SKM-1 (cell line): ENCODE measurements around the gene GNL1.
"Not testable (repeated sequence)": the region's sequence is repeated elsewhere in the genome, so short reads cannot be mapped to it uniquely, and the experiment has no call there.

Experiments
- DNase-seq: peaks from one replicate; lab custom pipeline; 2025; ENCODE audit not compliant: unreplicated experiment; lab: John Stamatoyannopoulos, UW

The GNL1 gene, protein sequence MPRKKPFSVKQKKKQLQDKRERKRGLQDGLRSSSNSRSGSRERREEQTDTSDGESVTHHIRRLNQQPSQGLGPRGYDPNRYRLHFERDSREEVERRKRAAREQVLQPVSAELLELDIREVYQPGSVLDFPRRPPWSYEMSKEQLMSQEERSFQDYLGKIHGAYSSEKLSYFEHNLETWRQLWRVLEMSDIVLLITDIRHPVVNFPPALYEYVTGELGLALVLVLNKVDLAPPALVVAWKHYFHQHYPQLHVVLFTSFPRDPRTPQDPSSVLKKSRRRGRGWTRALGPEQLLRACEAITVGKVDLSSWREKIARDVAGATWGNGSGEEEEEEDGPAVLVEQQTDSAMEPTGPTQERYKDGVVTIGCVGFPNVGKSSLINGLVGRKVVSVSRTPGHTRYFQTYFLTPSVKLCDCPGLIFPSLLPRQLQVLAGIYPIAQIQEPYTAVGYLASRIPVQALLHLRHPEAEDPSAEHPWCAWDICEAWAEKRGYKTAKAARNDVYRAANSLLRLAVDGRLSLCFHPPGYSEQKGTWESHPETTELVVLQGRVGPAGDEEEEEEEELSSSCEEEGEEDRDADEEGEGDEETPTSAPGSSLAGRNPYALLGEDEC

DNA sequence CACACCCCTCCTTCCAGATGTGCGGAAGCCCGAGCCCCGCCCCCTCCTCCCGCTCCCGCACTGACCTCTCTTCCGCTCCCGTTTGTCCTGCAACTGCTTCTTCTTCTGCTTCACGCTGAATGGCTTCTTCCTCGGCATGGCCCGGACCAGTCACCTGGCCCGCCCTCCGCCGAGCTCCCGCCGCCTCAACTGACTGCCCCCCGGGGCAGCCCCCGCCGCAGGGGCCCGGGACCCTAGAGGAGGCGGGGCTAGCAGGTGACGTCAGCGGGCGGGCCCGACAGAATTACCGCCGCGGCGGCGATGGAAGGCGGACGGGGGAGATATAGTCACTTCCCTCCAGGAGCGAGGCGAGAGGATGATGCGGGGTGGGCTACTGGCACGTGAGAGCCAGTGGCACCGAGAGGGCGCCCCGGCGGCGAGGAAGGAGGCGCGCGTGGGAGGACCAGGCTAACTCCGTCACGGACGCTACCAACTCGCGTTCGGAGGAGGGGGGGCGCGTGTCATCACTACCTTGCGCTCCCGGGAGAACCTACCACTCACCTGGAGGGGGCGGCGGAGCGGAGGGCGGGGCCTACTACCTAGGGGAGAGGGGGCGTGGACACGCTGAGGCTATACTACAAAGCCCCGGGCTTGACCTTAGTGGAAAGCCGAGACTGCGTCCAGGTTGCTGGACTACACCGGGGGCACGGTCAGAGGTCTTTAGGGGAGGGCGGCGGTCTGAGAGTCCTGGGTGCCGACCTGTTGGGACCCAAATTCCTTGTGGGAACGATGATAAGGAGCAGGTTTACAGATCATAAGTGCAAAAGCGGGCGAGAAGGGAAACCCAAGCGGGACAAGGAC, at the start of gene GNL1:
Gene GNL1 (minus strand): TSS at position 424 of the 840 bp plus-strand sequence. CDS start 286 bp downstream, at position 138.
- DNase-seq, result peak; percentile 69

DNA sequence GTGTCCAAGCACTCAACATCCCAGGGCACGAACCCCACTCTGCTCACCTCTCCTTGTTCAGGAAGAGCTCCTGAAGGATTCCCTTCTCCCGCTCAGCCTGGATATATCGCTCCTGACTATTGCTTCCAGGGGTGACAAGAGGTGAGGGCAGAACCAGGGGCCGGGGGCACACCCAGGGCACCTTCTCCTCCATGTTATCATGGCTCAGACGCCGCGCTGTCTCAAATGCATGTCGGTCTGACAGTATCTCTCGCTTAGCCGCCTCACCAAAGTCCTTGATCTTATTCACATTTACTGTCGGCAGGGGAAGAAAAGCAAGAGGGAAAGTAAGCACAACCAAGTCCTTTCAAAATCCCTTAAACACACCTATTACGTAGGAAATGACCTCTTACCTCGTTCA, 47.7 kb upstream of the GNL1 start:
- DNase-seq, result no peak

DNA sequence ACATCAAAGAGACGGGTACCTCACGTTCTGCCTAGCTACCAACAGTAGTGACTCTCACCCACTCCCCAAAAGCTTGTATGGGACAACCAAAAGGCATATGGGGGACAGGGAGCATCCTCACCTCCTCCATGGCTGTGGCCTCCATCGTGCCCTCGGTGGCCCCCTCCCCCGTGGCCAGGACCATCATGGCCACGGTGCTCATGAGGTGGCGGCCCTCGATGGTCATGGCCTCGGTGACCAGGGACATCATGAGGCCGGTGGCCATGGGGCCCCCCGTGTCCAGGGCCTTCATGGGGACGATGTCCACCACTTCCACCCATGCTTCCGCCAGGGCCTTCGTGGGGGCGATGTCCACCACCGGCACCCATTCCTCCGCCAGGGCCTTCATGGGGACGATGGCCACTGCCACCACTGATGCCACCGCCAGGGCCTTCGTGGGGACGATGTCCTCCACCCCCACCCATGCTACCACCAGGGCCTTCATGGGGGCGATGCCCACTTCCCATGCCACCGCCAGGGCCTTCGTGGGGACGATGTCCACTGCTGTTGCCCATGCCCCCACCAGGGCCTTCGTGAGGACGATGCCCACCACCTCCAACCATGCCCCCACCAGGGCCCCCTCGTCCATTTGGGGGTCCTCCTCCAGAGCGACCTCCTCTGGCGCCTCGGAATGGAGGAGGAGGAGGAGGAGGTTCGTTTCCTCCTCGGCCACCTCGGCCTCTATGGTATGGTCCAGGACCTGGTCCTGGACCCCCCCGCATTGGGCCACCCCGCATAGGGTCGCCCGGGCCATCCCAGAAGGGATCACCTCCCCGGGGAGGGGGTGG, 45.7 kb upstream of the GNL1 start:
- no peak for DNase-seq

DNA sequence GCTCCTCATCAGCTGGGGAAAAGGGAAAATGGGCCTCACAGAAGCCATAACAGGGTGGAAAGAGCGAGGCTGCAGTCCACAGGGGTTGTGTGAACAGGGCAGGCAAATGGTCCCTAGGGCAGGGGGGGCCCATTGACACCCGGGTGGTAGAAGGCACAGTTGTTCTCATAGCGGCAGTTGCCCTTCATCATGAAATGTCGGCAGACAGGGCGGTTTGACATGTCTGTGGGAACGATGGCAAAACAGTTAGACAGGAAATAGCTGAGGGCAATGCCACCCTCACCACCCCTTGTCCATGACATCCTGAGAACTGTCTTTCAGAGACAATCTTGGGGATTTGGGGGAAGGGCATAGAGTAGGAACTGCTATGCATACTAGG, 45.1 kb upstream of the GNL1 start:
- DNase-seq, result no peak

DNA sequence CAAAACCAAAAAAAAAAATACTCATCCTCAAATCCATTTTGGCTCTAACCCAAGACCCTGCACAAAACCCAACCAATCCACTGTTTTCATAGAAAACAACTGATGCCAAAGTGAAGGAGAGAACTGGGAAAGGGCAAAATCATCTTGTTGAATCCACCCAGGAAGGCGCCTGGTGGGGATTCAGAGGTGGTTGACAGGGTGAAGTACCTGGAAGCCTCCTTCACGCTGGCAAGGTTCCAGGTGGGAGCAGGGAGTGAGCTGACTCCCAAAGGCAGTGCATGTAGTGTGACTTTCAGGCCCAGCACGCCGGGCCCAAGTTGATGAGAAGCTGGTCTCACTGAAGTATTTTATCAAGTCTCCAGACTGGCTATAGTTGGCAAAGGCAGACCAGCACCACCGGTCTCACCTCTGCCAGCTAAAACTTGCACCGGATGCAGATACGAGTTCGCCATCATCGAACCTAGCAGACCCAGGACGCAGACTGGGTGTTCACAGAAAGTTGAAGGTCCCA, 44.2 kb upstream of the GNL1 start:
- no peak for DNase-seq

DNA sequence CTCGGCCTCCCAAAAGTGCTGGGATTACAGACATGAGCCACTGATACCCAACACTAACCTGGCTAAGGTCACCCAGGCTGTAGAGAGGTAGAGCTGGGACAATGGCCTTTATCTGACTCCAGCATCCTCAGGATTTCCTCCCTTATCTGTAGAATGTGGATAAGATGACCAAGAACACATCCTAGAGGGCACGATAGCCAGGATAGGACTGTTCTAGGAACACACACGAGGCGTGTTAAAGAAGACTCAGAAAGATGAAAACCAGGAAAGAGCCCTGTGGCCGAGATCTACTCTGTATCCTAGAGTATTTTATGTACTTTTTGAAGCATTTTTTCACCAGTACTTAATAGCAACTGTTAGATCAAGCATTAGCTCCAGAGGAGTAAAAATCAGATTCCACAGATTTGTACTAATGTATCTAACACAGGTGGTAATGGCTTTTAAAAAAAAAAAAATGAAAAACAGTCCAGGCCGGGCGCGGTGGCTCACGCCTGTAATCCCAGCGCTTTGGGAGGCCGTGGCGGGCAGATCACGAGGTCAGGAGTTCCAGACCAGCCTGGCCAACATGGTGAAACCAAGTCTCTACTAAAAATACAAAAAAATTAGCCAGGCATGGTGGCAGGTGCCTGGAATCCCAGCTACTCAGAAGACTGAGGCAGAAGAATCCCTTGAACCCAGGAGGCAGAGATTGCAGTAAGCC, 43.5 kb upstream of the GNL1 start:
- no peak for DNase-seq

DNA sequence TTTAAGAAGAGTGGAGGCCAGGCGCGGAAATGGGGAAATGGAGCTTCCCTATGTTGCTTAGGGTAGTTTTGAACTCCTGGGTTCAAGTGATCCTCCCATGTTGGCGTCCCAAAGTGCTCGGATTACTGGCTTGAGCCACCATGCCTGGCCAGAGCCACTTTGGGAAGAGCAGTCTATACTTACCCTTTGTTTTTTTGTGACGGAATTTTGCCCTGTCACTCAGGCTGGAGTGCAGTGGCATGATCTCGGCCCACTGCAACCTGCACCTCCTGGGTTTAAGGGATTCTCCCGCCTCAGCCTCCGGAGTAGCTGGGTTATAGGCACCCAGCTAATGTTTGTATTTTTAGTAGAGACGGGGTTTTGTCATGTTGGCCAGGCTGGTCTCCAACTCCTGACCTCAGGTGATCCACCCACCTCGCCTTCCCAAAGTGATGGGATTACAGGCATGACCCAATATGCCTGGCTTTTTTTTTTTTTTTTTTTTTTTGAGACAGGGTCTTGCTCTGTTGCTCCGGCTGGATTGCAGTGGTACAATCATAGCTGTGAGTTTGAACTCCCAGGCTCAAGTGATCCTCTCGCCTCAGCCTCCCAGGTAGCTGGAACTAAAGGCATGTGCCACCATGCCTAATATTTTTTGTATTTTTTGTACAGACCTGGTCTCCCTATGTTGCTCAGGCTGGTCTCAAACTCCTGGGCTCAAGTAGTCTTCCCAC, 42.8 kb upstream of the GNL1 start:
- DNase-seq, result no peak

DNA sequence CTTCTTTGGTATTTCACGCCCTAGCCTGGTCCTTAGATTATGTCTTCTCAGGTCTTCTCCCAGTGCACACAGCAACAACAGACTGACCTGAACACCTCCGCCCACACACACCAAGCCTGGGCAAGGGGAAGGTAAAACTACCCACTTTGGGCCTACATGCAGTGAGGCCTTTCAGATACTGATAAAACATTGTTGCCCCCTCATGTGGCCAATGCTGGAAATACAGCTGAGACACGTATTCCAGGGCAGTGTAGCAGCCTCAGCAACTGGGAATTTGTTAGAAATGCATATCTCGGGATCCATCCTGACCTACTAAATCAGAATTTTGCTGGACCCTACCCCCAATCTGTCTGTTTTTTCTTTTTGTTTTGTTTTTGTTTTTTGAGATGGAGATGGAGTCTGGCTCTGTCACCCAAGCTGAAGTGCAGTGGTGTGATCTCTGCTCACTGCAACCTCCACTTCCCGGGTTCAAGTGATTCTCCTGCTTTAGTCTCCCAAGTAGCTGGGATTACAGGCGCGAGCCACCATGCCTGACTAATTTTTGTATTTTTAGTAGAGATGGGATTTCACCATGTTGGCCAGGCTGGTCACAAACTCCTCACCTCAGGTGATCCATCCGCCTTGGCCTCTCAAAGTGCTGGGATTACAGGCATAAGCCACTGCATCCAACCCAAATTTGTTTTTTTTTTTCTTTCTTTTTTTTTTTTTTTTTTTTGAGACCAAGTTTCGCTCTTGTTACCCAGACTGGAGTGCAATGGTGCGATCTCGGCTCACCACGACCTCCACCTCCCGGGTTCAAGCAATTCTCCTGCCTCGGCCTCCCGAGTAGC, 41.2 kb upstream of the GNL1 start:
- DNase-seq, result not testable (repeated sequence)

DNA sequence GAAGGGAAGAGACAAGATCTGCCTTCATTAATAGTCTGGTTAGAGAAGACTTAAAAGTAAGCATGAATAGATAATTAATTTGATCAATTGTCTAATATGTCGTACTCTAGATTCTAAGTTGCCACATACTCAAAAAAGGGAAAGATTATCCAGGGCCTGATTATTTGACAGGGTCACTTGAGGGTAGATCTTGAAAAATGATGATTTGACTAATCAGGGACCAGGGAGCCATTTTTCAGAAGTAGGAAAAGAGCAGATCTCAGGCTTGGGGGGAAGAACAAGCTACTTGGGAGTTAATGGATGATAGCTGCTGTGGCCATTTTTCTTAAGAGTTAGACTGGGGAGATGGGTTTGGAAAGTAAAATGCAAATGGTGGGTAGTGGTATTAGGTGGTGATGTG, 36.0 kb upstream of the GNL1 start:
- DNase-seq, result no peak

DNA sequence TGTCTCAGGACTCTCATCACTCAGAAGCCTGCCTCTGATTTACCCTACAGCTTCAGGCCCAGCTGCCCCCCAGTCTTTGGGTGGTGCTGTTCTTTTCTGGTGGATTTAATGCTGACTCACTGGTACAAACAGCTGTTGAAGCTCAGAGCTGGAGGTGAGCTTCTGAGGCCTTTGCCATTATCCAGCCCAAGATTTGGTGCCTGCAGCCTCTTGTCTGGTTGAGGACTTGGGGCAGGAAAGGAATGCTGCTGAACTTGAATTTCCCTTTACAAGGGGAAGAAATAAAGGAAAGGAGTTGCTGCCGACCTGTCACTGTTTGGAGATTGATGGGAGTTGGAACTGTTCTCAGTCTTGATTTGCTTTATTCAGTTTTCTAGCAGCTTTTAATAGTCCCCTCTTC, 34.7 kb upstream of the GNL1 start:
- no peak for DNase-seq

DNA sequence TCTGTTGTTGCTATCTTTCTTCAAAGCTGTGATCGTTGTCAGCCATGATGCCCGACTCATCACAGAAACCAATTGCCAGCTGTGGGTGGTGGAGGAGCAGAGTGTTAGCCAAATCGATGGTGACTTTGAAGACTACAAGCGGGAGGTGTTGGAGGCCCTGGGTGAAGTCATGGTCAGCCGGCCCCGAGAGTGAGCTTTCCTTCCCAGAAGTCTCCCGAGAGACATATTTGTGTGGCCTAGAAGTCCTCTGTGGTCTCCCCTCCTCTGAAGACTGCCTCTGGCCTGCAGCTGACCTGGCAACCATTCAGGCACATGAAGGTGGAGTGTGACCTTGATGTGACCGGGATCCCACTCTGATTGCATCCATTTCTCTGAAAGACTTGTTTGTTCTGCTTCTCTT, 34.2 kb upstream of the GNL1 start:
- no peak for DNase-seq

DNA sequence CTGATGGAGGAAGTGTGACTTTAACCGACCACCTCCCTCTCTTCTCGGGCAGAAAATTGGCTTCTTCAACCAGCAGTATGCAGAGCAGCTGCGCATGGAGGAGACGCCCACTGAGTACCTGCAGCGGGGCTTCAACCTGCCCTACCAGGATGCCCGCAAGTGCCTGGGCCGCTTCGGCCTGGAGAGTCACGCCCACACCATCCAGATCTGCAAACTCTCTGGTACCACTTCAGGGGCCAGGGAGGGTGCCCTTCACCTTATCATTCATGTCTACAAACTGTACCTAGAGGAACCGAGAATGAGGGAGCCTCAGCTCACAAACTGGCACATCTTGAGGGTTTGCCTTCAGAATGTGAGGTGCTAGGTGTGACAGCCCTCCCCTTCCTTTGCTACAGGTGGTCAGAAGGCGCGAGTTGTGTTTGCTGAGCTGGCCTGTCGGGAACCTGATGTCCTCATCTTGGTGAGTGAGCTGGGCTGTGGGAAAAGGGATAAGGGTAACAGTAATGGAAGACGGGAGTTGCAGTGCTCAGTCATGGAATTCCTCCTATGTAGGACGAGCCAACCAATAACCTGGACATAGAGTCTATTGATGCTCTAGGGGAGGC, 33.6 kb upstream of the GNL1 start:
- no peak for DNase-seq

DNA sequence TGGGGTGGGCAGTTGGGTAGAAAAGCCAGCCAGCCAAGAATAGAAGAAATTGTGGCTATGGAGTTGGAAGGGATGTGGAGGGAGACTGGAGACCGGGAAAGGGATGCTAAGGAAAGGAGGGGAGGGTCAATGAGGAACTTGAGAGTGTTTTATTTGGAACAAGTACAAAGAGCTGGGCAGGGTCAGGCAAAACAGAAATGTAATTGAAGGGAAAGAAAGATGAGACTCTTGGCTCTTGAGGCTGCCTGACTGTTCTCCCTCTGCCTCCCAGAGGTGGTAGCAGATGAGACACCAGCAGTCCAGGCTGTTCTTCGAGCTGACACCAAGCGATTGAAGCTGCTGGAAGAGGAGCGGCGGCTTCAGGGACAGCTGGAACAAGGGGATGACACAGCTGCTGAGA, 27.6 kb upstream of the GNL1 start:
- no peak for DNase-seq

DNA sequence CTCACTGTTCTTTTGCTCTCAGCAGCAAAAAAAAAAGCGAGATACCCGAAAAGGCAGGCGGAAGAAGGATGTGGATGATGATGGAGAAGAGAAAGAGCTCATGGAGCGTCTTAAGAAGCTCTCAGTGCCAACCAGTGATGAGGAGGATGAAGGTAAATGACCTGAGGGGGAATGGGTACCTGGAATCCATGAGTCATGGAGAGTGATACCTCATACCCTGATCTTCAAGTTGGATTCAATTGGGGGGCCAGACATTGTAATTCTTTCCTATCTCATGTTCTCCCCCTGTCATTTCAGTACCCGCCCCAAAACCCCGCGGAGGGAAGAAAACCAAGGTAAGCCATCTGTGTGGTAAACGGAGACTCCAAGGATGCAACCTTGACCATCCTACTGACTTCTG, 21.8 kb upstream of the GNL1 start:
- DNase-seq, result no peak

DNA sequence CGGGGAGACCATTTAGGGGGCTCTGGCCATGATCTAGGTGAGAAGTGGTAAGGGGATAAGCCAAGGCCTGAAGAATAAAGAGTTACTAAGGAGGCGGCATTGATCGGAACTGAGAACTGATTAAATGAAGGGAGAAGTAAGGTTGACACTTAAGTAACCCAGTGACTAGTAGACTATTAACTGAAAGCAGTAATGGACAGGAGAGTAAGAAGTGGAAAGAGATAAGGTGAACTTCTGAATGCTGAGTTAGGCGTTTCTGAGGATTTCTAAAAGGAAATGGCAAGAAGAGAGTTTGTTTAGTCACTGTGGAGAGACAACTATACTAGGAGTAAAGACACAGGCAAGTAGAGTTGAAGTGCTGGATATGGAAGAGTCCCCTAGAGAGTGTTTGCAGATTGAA, 16.8 kb upstream of the GNL1 start:
- no peak for DNase-seq

DNA sequence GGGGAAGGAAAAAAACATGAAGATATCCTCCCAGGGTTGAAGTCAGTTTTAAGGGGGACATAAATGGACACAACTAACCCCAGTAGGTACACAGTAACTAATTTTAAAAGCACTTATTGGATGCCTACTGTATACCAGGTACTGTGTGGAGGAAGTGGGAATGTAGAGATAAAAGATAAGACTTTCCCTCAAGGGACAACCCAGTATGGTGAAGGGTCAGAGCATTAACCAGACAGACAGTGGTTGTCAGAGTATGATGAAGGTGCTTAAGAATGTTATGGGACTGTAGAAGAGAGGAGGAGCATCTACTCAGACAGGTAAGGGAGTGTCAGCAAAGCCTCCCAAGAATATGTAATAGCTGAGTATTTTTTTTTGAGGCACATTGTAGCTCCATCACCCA, 15.9 kb upstream of the GNL1 start:
- no peak for DNase-seq

DNA sequence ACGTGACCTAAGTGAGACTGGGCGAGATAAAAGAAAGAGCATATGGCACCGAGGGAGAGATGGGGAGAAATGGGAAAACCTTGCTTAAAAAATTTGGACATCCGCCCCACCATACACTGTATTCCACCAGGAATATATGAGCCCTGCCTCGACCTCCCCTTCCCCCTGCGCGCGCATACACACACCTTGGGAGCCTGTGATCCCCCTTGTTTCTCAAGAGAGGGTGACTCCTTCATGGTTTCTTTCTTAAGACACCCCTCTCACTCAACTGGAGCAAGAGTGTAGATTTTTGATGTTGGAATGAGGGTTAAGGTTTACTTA, 15.4 kb upstream of the GNL1 start:
- no peak for DNase-seq

DNA sequence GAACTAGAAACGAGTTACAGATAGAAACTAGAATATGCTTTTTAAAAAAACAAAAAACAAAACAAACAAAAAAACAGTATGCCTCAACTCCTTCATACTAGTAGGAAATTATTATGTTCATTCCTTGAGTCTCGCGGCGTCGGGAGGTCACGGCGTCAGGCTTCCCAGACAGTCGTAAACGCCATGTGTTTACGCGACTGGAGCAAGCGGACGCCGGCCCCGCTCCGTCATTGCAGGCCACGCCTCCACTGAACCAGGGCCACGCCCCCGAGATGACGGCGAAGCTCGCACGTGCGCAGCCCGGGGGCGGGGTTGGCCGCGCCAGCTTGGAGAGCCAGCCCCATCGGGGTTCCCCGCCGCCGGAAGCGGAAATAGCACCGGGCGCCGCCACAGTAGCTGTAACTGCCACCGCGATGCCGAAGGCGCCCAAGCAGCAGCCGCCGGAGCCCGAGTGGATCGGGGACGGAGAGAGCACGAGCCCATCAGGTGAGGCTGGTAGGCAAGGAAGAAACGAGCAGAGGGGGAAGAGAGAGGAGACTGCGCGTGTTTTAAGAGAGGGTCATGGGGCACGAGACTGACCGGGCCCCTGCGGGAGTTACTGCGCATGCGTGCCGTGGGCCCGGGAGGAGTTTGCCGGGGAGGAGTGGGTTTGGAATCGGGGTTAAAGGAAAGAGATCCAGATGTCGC, 14.9 kb upstream of the GNL1 start, which contains the start of gene ABCF1:
Gene ABCF1 (plus strand): TSS at position 368 of the 687 bp plus-strand sequence. CDS start 46 bp downstream, at position 414.
- peak; percentile 88 for DNase-seq
